ENCODE results near the gene DUSP9.

DNA sequence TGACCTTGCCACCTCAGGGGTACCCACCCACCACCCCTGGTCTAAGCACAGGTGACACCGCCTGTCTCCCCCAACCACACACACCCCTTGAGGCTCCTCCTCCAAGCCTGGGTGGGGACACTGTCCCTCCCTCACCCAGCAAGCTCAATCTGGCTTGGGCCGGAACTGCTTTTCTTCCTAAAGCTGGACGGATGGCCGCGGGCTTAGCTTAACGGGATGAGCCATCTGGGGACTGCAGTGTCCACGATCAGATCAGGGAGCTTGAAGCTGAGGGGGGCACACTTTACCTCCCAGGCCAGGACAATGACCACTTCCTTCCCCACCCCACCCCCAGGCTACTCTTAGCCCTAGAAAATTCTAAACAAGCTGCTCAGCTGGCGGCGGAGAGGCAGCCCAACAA lies 39.7 kb downstream of the DUSP9 start:
- TF ChIP-seq SUZ12 (IDR thresholded peaks at IDR 0.05; ENCODE audit: extremely low read depth, insufficient read depth, insufficient read length) (no peak), ZNF274 (IDR thresholded peaks at IDR 0.05; ENCODE audit: low read depth, low read length) (no peak)

Measured in NT2/D1 (cell line).